GM12891 (cell line): ENCODE measurements around the gene ESYT3.

Experiments used
- DNase-seq: peaks from one replicate; pipeline ENCODE4 v3.0.0; 2011; ENCODE audit warnings: low spot score; ENCODE audit not compliant: insufficient read length
- FAIRE-seq: peaks from 2 replicates; lab custom pipeline; 2011; peaks lifted over from hg19 to GRCh38; lab: Jason Lieb, UNC
- PAX5 ChIP-seq: IDR thresholded peaks from 2 replicates; pipeline ENCODE4 v1.6.1; 2011; ENCODE audit warnings: low read length, moderate library complexity, mild to moderate bottlenecking; ENCODE audit not compliant: insufficient read depth, severe bottlenecking
- POLR2A ChIP-seq: IDR thresholded peaks from 2 replicates; pipeline ENCODE4 v1.6.1; 2011; ENCODE audit warnings: low read depth, low read length, control low read depth
- POLR2AphosphoS5 ChIP-seq: IDR thresholded peaks from 2 replicates; pipeline ENCODE4 v1.6.1; 2011; ENCODE audit warnings: low read depth, low read length, control low read depth
- POU2F2 ChIP-seq: IDR thresholded peaks from 2 replicates; pipeline ENCODE4 v1.6.1; 2011; ENCODE audit warnings: low read depth, mild to moderate bottlenecking, control low read depth, low read length, moderate library complexity
- SPI1 ChIP-seq: IDR thresholded peaks from 2 replicates; pipeline ENCODE4 v1.6.1; 2011; ENCODE audit warnings: low read depth, low read length, control low read depth
- TAF1 ChIP-seq: IDR thresholded peaks from 2 replicates; pipeline ENCODE4 v1.6.1; 2011; ENCODE audit warnings: low read depth, low read length, control low read depth

Gene ESYT3

GRCh38 chr3:138441256-138441655, 6.8 kb downstream of the ESYT3 start:
- no peak for DNase-seq
- TF ChIP-seq TAF1 (no peak), SPI1 (no peak), POLR2A (no peak), POLR2AphosphoS5 (no peak)
- no peak for FAIRE-seq

DNA sequence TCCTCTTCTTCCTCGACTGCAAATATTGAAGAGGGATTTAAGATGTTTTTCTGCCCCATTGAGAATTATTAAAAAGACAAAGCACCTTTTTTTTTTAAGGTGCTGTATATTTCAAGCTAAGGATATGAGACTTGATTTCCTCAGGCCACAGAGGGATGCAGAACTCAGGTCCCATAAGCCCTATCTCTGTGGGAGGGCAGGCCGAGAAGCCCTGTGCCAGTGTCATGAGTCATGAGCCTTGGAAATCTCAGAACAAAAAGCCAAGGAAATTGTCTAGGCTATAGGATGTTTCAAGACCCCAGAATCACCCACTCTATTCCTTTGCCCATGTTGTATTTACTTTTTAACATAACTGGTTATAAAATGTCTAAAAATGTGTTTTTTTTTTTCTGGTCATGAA, 7.3 kb downstream of the ESYT3 start:
- DNase-seq (no peak), FAIRE-seq (no peak)
- TF ChIP-seq TAF1, result no peak
- TF ChIP-seq POU2F2, result no peak
- no peak for TF ChIP-seq POLR2A
- no peak for TF ChIP-seq SPI1
- TF ChIP-seq POLR2AphosphoS5, result no peak
- no peak for TF ChIP-seq PAX5

DNA sequence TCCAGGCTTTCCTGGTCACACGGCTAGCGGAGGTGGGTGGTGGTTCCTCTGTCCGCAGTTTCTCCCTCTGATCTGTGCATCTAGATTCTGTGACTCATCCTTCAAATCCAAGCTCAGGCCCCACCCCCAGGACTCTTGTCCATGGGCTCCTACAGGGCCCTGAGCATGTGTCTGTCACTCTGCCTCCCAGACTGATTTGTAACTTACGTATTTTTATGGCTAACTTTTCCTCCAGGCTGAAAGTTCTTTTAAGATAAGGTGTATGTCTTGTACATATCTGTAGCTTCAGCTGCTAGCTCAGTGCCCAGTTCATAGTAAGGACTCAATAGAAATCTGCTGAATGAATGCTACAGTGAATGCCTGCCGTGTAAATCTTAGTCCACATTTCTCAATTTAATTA, 8.0 kb downstream of the ESYT3 start:
- FAIRE-seq (no peak), DNase-seq (no peak)
- TF ChIP-seq POU2F2, result no peak
- TF ChIP-seq PAX5, result no peak
- no peak for TF ChIP-seq SPI1
- TF ChIP-seq POLR2AphosphoS5, result no peak
- TF ChIP-seq TAF1, result no peak
- no peak for TF ChIP-seq POLR2A

GRCh38 chr3:138443091-138443490, 8.7 kb downstream of the ESYT3 start:
- TF ChIP-seq POLR2A (no peak), POLR2AphosphoS5 (no peak), TAF1 (no peak), SPI1 (no peak), PAX5 (no peak), POU2F2 (no peak)
- no peak for DNase-seq
- FAIRE-seq, result no peak

DNA sequence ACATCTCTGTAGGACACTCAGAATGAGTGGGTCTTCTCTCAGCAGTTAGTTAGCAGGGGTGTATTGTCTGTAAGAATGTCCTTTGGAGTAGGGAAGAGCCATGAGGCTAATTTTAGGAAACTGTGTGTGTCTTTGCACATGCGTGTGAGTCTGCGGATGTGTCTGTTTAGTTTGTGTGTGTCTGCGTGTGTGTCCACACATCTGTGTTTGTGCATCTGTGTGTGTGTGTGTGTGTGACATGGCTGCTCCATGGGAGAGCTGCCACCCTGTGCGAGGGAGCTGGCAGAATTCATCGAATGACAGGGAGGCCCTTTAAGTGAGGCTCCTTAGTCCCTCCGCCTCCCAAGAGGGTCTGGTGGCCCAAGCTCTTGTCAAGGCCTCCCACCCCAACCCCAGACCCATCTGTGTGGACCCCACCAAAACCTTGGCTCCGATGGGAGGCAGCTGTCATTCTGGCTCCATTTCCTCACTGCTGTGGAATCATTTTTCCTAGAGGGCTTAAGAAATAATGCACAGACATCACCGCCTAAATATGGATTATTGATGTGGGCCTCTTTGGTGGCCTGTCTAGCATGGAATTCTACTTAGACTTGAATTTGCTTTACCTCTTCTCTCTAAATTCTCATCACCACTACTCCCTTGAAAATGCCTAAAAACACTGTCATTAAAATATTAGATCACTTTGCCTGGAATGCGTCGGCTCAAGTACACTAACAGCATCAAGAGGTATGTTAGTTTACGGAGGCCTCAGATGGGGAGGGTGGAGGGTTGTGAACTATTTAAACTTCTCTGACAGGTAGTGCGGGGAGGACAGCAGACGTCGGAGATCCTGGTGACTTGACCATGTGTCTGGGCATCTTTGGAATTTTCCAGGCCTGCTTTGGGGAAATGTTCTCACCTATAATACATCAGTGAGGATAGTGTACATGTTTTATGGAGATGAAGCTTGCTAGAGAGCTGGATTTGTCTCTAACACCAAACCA, 9.4 kb downstream of the ESYT3 start:
- TF ChIP-seq TAF1, result no peak
- TF ChIP-seq POLR2AphosphoS5, result no peak
- no peak for TF ChIP-seq POU2F2
- no peak for TF ChIP-seq PAX5
- no peak for TF ChIP-seq POLR2A
- no peak for TF ChIP-seq SPI1
- FAIRE-seq (no peak), DNase-seq (no peak)

DNA sequence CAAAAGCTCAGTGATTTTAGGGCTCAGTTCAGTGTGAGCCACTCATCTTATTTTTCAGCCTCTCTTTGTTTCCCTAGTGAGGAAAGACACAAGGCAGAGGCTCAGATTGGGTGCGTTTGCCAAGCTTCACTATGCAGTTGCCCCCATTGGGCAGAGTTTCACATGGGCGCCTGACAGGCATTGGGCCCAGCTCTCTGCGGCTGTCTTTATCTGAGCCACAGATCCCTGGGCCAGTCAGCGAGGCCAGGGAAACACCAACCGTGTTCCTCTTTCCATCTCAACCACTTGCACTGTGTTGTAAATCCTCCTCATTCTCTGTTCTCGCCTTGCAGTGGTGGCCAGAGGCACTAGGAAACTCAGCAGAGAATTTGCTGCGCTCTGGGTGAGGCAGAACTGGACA, 10.8 kb downstream of the ESYT3 start:
- no peak for FAIRE-seq
- DNase-seq, result no peak
- no peak for TF ChIP-seq TAF1
- no peak for TF ChIP-seq POLR2AphosphoS5
- TF ChIP-seq POLR2A, result no peak

- no peak for FAIRE-seq
- DNase-seq, result no peak
- no peak for TF ChIP-seq SPI1
- no peak for TF ChIP-seq POLR2AphosphoS5
- no peak for TF ChIP-seq POLR2A
- TF ChIP-seq POU2F2, result no peak
- no peak for TF ChIP-seq TAF1
- TF ChIP-seq PAX5, result no peak
Measured at GRCh38 chr3:138445654-138446053, 11.2 kb downstream of the ESYT3 start.

- TF ChIP-seq TAF1 (no peak), POLR2AphosphoS5 (no peak), POLR2A (no peak), POU2F2 (no peak), SPI1 (no peak), PAX5 (no peak)
- FAIRE-seq (no peak), DNase-seq (no peak)
Measured at GRCh38 chr3:138448631-138449030, 14.2 kb downstream of the ESYT3 start.

DNA sequence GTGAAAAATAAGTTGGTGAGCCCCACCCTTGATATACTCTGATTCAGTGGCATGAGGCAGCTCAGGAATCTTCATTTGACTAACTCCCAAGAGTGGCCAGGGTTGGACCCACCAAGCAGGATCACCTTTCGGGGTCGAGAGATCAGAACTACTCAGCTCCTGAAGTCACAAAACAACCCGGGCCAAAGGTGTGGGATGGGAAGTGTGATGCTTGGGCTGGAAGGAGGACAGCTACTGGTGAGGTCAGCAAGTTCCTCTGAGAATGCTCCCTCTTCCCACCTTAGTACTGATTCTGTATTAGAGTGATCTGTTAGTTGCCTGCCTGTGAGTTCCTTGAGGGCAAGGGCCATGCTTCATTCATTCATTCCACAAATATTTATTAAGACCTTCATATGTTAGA, 15.1 kb downstream of the ESYT3 start:
- TF ChIP-seq POLR2A (no peak), POLR2AphosphoS5 (no peak), TAF1 (no peak), PAX5 (no peak), POU2F2 (no peak), SPI1 (no peak)
- no peak for DNase-seq
- FAIRE-seq, result no peak

DNA sequence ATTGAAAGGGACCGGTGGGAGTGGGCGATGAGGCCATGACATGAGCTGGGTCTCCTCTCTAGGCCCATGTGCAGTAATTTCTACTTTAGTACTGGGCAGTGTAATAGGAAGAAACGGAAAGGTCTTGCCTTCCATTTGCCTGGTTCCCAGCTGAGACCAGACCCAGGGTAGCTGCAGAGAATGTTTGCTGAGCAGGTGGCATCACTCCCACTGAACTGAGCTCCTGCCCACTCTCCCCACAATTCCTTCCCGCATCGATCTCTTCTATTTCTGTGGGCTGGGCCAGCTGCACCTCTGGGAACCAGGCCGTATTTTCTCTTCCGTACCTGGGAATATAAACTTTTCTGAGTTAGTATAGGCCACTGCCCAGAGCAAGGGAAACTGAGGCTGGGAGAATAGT, 15.8 kb downstream of the ESYT3 start:
- FAIRE-seq, result no peak
- TF ChIP-seq PAX5 (no peak), POU2F2 (no peak), SPI1 (no peak), TAF1 (no peak), POLR2A (no peak), POLR2AphosphoS5 (no peak)
- DNase-seq, result no peak
